DND-41 (cell line): Measurements from ENCODE around the gene CKB.

Experiments
- CTCF ChIP-seq: IDR thresholded peaks from 2 replicates; pipeline ENCODE4 v1.5.1; 2012; ENCODE audit warnings: borderline replicate concordance, low read length, moderate library complexity, mild to moderate bottlenecking; ENCODE audit not compliant: poor library complexity, severe bottlenecking; ENCODE audit errors: extremely low read depth
- EZH2 ChIP-seq: IDR thresholded peaks from 3 replicates; pipeline ENCODE4 v1.6.1; 2012; ENCODE audit warnings: borderline replicate concordance, low read depth, mild to moderate bottlenecking, moderate library complexity, low read length, inconsistent platforms; ENCODE audit not compliant: severe bottlenecking

- TF ChIP-seq EZH2 (no peak), CTCF (no peak)
Observed at GRCh38 chr14:103519043-103519836, 3.4 kb downstream of the CKB start.
